Measurements from ENCODE around the gene ATXN7L1.

GRCh38 chr7:105712877-105713276 is 163.5 kb downstream of the ATXN7L1 start:
- no peak for TF ChIP-seq POLR2A (IDR thresholded peaks at IDR 0.05)
- TF ChIP-seq, protein P1, sequence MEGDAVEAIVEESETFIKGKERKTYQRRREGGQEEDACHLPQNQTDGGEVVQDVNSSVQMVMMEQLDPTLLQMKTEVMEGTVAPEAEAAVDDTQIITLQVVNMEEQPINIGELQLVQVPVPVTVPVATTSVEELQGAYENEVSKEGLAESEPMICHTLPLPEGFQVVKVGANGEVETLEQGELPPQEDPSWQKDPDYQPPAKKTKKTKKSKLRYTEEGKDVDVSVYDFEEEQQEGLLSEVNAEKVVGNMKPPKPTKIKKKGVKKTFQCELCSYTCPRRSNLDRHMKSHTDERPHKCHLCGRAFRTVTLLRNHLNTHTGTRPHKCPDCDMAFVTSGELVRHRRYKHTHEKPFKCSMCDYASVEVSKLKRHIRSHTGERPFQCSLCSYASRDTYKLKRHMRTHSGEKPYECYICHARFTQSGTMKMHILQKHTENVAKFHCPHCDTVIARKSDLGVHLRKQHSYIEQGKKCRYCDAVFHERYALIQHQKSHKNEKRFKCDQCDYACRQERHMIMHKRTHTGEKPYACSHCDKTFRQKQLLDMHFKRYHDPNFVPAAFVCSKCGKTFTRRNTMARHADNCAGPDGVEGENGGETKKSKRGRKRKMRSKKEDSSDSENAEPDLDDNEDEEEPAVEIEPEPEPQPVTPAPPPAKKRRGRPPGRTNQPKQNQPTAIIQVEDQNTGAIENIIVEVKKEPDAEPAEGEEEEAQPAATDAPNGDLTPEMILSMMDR (IDR thresholded peaks at IDR 0.05): no peak

Measured in Peyer's patch (tissue), 4 donors.